NCI-H2081 treated with DMSO at 0.1 percent for 48 hours (cell line): ENCODE data around the gene KRT33B.

Source experiments
- DNase-seq: peaks from one replicate; lab custom pipeline; 2025; lab: John Stamatoyannopoulos, UW

Gene KRT33B

GRCh38 chr17:41325126-41325525 lies 44.5 kb downstream of the KRT33B start:
- DNase-seq, result no peak

- DNase-seq, result no peak
These were observed 45.2 kb downstream of the KRT33B start for GRCh38 chr17:41324180-41325075.

- no peak for DNase-seq
These were observed 46.4 kb downstream of the KRT33B start for GRCh38 chr17:41322903-41323895.

- peak; percentile 26 for DNase-seq
These were observed 47.3 kb downstream of the KRT33B start for GRCh38 chr17:41322094-41322902.

GRCh38 chr17:41318231-41318630 lies 51.4 kb downstream of the KRT33B start:
- DNase-seq, result no peak

- DNase-seq, result no peak
These were observed 53.7 kb downstream of the KRT33B start for GRCh38 chr17:41315814-41316445.

- no peak for DNase-seq
These were observed 54.3 kb downstream of the KRT33B start, which contains the start of gene KRTAP17-1 for GRCh38 chr17:41315204-41315794. Gene KRTAP17-1 (minus strand): TSS chr17:41315710. CDS start chr17:41315650, 60 bp downstream.
